ENCODE data around the gene TCF7L1. TPM values are rescaled to one million over a fixed set of nuclear protein-coding genes. Genes with fewer than 3 reads are reported as not detected.
"Not testable (repeated sequence)": the region's sequence is repeated elsewhere in the genome, so short reads cannot be mapped to it uniquely, and the experiment has no call there.

Gene TCF7L1
- polyA plus RNA-seq, 1 donor (not counting 4 experiments of a cell fraction or from before 2014, with no cell fraction given), result 1.0 TPM

DNA sequence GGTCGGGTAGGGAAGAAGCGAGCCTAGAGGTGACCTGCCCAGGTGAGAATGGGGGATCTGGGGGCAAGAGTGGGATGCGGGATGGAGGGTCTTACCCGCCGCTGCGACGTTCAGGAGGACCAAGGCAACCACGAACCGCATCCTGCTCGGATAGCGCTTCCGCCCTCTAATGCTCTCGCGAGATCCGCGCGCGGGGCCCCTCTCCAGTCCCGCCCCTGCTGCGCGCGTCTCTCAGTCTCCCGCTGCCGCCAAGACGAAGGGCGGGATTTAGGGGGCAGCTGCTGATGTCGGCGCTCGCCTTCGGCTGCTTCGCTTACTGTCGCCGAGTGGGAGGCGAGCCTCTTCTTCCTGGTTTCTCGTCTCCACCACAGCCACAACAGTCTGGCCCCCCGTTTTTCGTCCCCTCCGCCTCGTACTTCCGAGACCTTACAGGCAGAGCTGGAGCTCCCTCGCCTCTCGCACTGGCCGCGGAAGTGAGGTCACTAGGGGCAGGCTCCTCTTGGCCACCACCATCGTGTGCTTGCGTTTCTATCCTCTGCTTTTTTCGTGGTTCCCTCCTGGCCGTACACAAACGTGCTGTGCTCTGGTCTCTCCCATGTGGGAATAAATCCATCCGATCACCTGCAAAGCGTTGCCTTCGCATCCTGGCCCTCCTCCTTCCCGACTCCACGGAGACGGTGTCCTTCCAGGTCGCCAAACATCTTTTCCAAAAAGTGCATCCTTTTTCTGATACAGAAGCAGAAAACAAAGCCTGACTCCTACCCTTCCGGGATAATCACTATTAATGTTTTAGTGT, 194.8 kb downstream of the TCF7L1 start, which contains the start of gene TGOLN2:
Gene TGOLN2, minus strand, starts transcription at position 168 of the 796 bp plus-strand sequence. Its CDS starts 27 bp downstream, at position 141.
- TF ChIP-seq, protein P1, sequence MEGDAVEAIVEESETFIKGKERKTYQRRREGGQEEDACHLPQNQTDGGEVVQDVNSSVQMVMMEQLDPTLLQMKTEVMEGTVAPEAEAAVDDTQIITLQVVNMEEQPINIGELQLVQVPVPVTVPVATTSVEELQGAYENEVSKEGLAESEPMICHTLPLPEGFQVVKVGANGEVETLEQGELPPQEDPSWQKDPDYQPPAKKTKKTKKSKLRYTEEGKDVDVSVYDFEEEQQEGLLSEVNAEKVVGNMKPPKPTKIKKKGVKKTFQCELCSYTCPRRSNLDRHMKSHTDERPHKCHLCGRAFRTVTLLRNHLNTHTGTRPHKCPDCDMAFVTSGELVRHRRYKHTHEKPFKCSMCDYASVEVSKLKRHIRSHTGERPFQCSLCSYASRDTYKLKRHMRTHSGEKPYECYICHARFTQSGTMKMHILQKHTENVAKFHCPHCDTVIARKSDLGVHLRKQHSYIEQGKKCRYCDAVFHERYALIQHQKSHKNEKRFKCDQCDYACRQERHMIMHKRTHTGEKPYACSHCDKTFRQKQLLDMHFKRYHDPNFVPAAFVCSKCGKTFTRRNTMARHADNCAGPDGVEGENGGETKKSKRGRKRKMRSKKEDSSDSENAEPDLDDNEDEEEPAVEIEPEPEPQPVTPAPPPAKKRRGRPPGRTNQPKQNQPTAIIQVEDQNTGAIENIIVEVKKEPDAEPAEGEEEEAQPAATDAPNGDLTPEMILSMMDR (optimal IDR thresholded peaks at IDR 0.05 in 1 of 3, IDR thresholded peaks at IDR 0.05 in 1 of 3, conservative IDR thresholded peaks at IDR 0.05 in 1 of 3; ENCODE audit: extremely low read depth in 1 of 3, insufficient read depth in 2 of 3, low read length in 3 of 3), result no peak
- no peak for TF ChIP-seq EZH2 (IDR thresholded peaks at IDR 0.05; ENCODE audit: low read length)
- H3K4me3 ChIP-seq (ENCODE audit: control insufficient read depth in 2 of 3, extremely low read depth in 1 of 3, insufficient read depth in 2 of 3, low read depth in 1 of 3, low read length in 3 of 3), result peak within 1 kb of the TSS; percentile 69 to 87 (median 85)
- H2AFZ ChIP-seq (ENCODE audit: control insufficient read depth, low read length), result peak within 1 kb of the TSS; percentile 97
- H3K9me3 ChIP-seq (ENCODE audit: control insufficient read depth, low read depth, low read length), result no peaks in the 10 kb centered on the region
- H3K9ac ChIP-seq (ENCODE audit: control insufficient read depth, extremely low read depth, insufficient read depth, low read length), result peak within 1 kb of the TSS; percentile 91
- H3K79me2 ChIP-seq (ENCODE audit: control insufficient read depth, insufficient read depth, low read length), result peaks cover 39% of the 10 kb centered on the region
- peak; percentile 46 for DNase-seq (ENCODE audit: low read depth, low spot score)
- dilution Hi-C loops (cut with MboI; ENCODE audit: extremely low pct_ligation_motif_present, low sequenced_read_pairs), result no loop called here
- H3K9me1 ChIP-seq (ENCODE audit: control insufficient read depth, extremely low read depth, insufficient read depth, low read length), result peaks cover 2% of the 10 kb centered on the region
- peak within 1 kb of the TSS; percentile 83 for H3K4me2 ChIP-seq (ENCODE audit: control insufficient read depth, extremely low read depth, insufficient read depth, low read depth, low read length)
- peaks cover 12% of the 10 kb centered on the region for H4K20me1 ChIP-seq (ENCODE audit: control insufficient read depth, extremely low read depth, insufficient read depth, low read length)
- H3K27me3 ChIP-seq (ENCODE audit: control insufficient read depth, extremely low read depth, insufficient read depth, low read length), result no peaks in the 10 kb centered on the region
- H3K36me3 ChIP-seq (ENCODE audit: control insufficient read depth in 2 of 2, extremely low read depth in 1 of 2, insufficient read depth in 2 of 2, low read length in 2 of 2), result peaks cover 14 to 15% of the 10 kb centered on the region in 2 experiments
- FAIRE-seq, result no peak
- peak within 1 kb of the TSS; percentile 91 for H3K27ac ChIP-seq (ENCODE audit: control insufficient read depth, insufficient read depth, low read length)
- H3K4me1 ChIP-seq (ENCODE audit: control insufficient read depth, extremely low read depth, insufficient read depth, low read length), result peaks cover 18% of the 10 kb centered on the region

DNA sequence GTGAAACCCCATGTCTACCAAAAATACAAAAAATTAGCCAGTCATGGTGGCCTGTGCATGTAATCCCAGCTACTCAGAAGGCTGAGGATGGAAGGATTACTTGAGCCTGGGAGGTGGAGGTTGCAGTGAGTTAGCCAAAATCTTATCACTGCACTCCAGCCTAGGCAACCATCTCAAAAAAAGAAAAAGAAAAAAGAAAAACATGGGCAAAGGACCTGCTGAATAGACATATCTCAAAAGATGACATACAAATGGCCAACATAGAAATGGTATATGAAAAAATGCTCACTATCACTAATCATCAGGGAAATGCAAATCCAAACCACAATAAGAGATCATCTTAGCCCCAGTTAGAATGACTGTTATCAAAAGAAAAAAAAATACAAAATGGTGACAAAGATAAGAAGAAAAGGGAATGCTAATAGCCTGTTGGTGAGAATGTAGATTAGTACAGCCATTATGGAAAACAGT, 196.0 kb downstream of the TCF7L1 start:
- dilution Hi-C loops (cut with MboI; ENCODE audit: extremely low pct_ligation_motif_present, low sequenced_read_pairs), result no loop called here
- H3K4me2 ChIP-seq (ENCODE audit: control insufficient read depth, extremely low read depth, insufficient read depth, low read depth, low read length), result no peak overlapping the region
- H3K9me3 ChIP-seq (ENCODE audit: control insufficient read depth, low read depth, low read length), result no peaks in the 10 kb centered on the region
- H3K36me3 ChIP-seq (ENCODE audit: control insufficient read depth in 2 of 2, extremely low read depth in 1 of 2, insufficient read depth in 2 of 2, low read length in 2 of 2), result peaks cover 7% of the 10 kb centered on the region in 2 experiments
- no peak overlapping the region for H3K4me3 ChIP-seq (ENCODE audit: control insufficient read depth in 2 of 3, extremely low read depth in 1 of 3, insufficient read depth in 2 of 3, low read depth in 1 of 3, low read length in 3 of 3)
- TF ChIP-seq, protein P1 (optimal IDR thresholded peaks at IDR 0.05 in 1 of 3, IDR thresholded peaks at IDR 0.05 in 1 of 3, conservative IDR thresholded peaks at IDR 0.05 in 1 of 3; ENCODE audit: extremely low read depth in 1 of 3, insufficient read depth in 2 of 3, low read length in 3 of 3), result no peak
- no peak for TF ChIP-seq EZH2 (IDR thresholded peaks at IDR 0.05; ENCODE audit: low read length)
- H3K27ac ChIP-seq (ENCODE audit: control insufficient read depth, insufficient read depth, low read length), result no peak overlapping the region
- H3K9me1 ChIP-seq (ENCODE audit: control insufficient read depth, extremely low read depth, insufficient read depth, low read length), result no peaks in the 10 kb centered on the region
- peaks cover 12% of the 10 kb centered on the region for H4K20me1 ChIP-seq (ENCODE audit: control insufficient read depth, extremely low read depth, insufficient read depth, low read length)
- H3K27me3 ChIP-seq (ENCODE audit: control insufficient read depth, extremely low read depth, insufficient read depth, low read length), result no peaks in the 10 kb centered on the region
- no peak for DNase-seq (ENCODE audit: low read depth, low spot score)
- no peak for FAIRE-seq
- H3K9ac ChIP-seq (ENCODE audit: control insufficient read depth, extremely low read depth, insufficient read depth, low read length), result no peak overlapping the region
- H3K79me2 ChIP-seq (ENCODE audit: control insufficient read depth, insufficient read depth, low read length), result peaks cover 32% of the 10 kb centered on the region
- H3K4me1 ChIP-seq (ENCODE audit: control insufficient read depth, extremely low read depth, insufficient read depth, low read length), result peaks cover 18% of the 10 kb centered on the region
- H2AFZ ChIP-seq (ENCODE audit: control insufficient read depth, low read length), result no peak overlapping the region

DNA sequence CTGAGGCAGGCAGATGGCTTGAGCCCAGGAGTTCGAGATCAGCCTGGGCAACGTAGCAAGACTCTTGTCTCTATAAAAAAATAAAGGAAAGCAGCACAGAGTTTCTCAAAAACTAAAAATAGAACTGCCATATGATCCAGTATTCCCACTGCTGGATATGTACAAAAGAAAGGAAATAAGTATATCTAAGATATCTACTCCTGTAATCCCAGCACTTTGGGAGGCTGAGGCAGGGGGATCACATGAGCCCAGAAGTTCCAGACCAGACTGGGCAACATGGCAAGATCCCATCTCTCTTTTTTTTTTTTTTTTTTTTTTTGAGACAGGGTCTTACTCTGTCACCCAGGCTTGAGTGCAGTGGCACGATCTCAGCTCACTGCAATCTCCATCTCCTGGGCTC, 196.5 kb downstream of the TCF7L1 start:
- FAIRE-seq; H4K20me1 ChIP-seq (ENCODE audit: control insufficient read depth, extremely low read depth, insufficient read depth, low read length); H3K27ac ChIP-seq (ENCODE audit: control insufficient read depth, insufficient read depth, low read length); H3K27me3 ChIP-seq (ENCODE audit: control insufficient read depth, extremely low read depth, insufficient read depth, low read length); H3K9me1 ChIP-seq (ENCODE audit: control insufficient read depth, extremely low read depth, insufficient read depth, low read length); H2AFZ ChIP-seq (ENCODE audit: control insufficient read depth, low read length); H3K36me3 ChIP-seq (ENCODE audit: control insufficient read depth in 2 of 2, extremely low read depth in 1 of 2, insufficient read depth in 2 of 2, low read length in 2 of 2); DNase-seq (ENCODE audit: low read depth, low spot score); H3K9me3 ChIP-seq (ENCODE audit: control insufficient read depth, low read depth, low read length); H3K9ac ChIP-seq (ENCODE audit: control insufficient read depth, extremely low read depth, insufficient read depth, low read length); H3K4me3 ChIP-seq (ENCODE audit: control insufficient read depth in 2 of 3, extremely low read depth in 1 of 3, insufficient read depth in 2 of 3, low read depth in 1 of 3, low read length in 3 of 3); dilution Hi-C loops (cut with MboI; ENCODE audit: extremely low pct_ligation_motif_present, low sequenced_read_pairs); H3K4me2 ChIP-seq (ENCODE audit: control insufficient read depth, extremely low read depth, insufficient read depth, low read depth, low read length): not testable (repeated sequence)
- peaks cover 18% of the 10 kb centered on the region for H3K4me1 ChIP-seq (ENCODE audit: control insufficient read depth, extremely low read depth, insufficient read depth, low read length)
- H3K79me2 ChIP-seq (ENCODE audit: control insufficient read depth, insufficient read depth, low read length), result peaks cover 29% of the 10 kb centered on the region

Data from keratinocyte (primary cell).